ENCODE data around the gene PDCL2. TPM values are rescaled to one million over a fixed set of nuclear protein-coding genes. Genes with fewer than 3 reads are reported as not detected.

Gene PDCL2
- total RNA-seq, 1 donor from 2014 or later, result not detected

Other genes starting within 250 kb of the PDCL2 start
- gene SRD5A3, start 246.0 kb downstream of the PDCL2 start, total RNA-seq, result 8.7 TPM
- gene TMEM165, start 196.3 kb downstream of the PDCL2 start, total RNA-seq, result 35.9 TPM
- gene CLOCK, start 45.3 kb downstream of the PDCL2 start, total RNA-seq, result 37.4 TPM
- gene NMU, start 44.1 kb upstream of the PDCL2 start, total RNA-seq, result not detected
- not detected for gene EXOC1L, start 227.5 kb upstream of the PDCL2 start, total RNA-seq